BE2C (cell line): ENCODE results near the gene OR51V1.

Source experiments
- DNase-seq: peaks from one replicate; pipeline ENCODE4 v3.0.0-alpha.2; 2020
- H3K27me3 ChIP-seq: fragments of 250-450 bp; sonication (Bioruptor Pico); 2 replicates; pipeline ENCODE4 v1.5.1; 2020; ENCODE audit warnings: mild to moderate bottlenecking
- H3K36me3 ChIP-seq: fragments of 250-450 bp; sonication (Bioruptor Pico); 2 replicates; pipeline ENCODE4 v1.5.1; 2020; ENCODE audit warnings: mild to moderate bottlenecking
- H3K4me1 ChIP-seq: fragments of 250-450 bp; sonication (Bioruptor Pico); 2 replicates; pipeline ENCODE4 v1.5.1; 2020
- H3K4me3 ChIP-seq: 2 replicates; pipeline ENCODE4 v1.5.1; 2011; ENCODE audit warnings: low read depth, low read length
- H3K9me3 ChIP-seq: fragments of 250-450 bp; sonication (Bioruptor Pico); 2 replicates; pipeline ENCODE4 v1.5.1; 2020
- TF ChIP-seq, protein P1 (sequence below): IDR thresholded peaks from 2 replicates; pipeline ENCODE4 v1.5.1; 2012; ENCODE audit warnings: mild to moderate bottlenecking, low read depth, low read length

OR51V1 gene

DNA sequence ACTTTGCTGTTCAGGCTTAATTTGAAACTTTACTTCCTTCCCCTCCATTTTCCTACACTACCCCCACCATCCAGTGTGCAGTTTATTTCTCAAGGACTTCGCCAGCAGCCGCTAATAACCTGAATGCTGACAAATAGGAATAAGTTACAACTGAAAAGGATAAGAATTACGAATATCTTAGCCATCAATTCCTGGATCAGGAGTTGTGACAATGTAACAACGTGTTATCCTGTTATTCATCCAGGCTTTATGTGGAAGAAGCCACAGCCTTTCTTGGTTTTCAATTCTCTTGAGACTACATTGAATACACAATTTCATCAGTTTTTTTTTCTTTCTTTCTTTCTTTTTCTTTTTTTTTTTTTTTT lies 43.3 kb upstream of the OR51V1 start:
- H3K9me3 ChIP-seq = no peaks in the 10 kb centered on the region
- H3K27me3 ChIP-seq = no peaks in the 10 kb centered on the region
- TF ChIP-seq, protein P1, sequence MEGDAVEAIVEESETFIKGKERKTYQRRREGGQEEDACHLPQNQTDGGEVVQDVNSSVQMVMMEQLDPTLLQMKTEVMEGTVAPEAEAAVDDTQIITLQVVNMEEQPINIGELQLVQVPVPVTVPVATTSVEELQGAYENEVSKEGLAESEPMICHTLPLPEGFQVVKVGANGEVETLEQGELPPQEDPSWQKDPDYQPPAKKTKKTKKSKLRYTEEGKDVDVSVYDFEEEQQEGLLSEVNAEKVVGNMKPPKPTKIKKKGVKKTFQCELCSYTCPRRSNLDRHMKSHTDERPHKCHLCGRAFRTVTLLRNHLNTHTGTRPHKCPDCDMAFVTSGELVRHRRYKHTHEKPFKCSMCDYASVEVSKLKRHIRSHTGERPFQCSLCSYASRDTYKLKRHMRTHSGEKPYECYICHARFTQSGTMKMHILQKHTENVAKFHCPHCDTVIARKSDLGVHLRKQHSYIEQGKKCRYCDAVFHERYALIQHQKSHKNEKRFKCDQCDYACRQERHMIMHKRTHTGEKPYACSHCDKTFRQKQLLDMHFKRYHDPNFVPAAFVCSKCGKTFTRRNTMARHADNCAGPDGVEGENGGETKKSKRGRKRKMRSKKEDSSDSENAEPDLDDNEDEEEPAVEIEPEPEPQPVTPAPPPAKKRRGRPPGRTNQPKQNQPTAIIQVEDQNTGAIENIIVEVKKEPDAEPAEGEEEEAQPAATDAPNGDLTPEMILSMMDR = no peak
- H3K36me3 ChIP-seq = no peaks in the 10 kb centered on the region
- DNase-seq = no peak
- no peaks in the 10 kb centered on the region for H3K4me1 ChIP-seq
- H3K4me3 ChIP-seq = no peak overlapping the region

DNA sequence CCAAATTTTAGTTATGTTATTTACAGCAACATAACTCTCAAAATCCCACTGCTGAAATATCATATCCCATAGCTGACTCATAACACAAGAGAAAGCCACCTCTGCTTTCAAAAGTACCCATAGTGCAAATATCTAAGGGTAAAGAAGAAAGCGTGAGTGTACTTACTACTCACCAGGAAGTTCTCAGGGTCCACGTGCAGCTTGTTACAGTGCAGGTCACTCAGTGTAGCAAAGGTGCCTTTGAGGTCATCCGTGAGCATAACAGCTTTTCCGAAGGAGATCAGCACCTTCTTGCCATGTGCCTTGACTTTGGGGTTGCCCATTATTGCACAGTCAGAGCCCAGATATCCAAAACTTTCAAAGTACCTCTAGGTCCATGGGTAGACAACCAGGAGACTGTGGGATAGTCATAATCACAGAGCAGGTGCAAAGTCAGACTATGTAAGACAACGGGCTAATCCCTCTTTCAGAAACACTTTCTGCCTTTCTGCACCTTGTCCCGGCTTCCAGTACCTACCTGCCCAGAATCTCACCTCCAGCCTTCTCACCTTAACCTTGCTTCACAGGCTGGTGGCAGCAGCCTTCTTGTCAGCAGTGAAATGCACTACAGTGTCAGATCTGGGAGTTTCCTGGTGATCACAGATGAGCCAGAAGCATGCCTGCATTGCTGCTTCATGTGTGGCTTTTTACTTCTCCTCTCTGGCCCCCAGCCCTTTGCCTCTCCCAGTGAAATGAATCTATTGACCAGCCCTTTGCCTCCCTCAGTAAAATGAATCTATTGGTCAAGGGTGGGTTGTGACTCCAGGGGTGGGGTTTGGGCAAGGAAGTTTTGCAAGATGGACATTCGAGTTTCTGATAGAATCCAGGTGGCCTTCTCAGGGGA lies 42.7 kb upstream of the OR51V1 start:
- TF ChIP-seq, protein P1 = no peak
- no peak for DNase-seq
- Histone ChIP-seq H3K27me3 (no peaks in the 10 kb centered on the region), H3K4me3 (no peak overlapping the region), H3K4me1 (no peaks in the 10 kb centered on the region), H3K36me3 (no peaks in the 10 kb centered on the region), H3K9me3 (no peaks in the 10 kb centered on the region)

DNA sequence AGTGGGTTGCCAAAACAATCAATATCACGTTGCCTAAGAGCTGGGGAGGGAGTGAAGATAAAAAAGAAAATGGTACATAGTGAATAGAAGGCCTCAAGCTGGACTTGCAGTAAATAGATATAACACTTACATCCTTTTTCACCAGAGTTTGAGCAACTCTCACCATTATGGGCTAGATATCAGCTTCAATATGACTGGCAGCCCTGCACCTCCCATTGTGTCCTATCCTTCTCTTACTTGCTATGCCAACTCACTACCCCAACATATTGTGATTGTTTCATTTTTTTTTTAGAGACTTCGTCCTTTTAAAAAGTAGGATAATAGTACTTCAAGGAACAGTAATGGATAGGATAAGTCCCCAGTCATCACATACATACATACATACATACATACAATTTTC lies 41.7 kb upstream of the OR51V1 start:
- Histone ChIP-seq H3K27me3 (no peaks in the 10 kb centered on the region), H3K4me3 (no peak overlapping the region), H3K36me3 (no peaks in the 10 kb centered on the region), H3K4me1 (no peaks in the 10 kb centered on the region), H3K9me3 (no peaks in the 10 kb centered on the region)
- TF ChIP-seq, protein P1 = no peak
- DNase-seq = no peak

DNA sequence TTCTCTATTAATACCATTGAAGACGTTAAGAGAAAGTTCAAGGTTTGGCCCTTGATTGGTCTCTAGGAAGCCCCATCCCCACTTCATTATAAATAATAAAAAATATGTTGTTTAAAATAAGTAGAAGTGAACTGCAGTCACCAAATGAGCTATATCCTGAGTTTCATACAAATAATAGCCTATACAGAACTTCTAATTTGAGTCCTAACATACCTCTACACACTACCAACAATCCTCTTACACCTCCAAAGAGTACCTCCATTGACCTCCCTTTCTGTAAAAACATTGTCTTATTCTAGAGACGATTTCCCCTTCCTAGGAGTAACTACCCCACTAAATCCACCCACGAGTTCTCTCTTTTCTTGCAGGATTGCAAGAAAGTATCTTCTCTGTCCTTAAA lies 41.0 kb upstream of the OR51V1 start:
- Histone ChIP-seq H3K4me3 (no peak overlapping the region), H3K36me3 (no peaks in the 10 kb centered on the region), H3K27me3 (no peaks in the 10 kb centered on the region), H3K9me3 (no peaks in the 10 kb centered on the region), H3K4me1 (no peaks in the 10 kb centered on the region)
- DNase-seq = no peak
- TF ChIP-seq, protein P1 = no peak

DNA sequence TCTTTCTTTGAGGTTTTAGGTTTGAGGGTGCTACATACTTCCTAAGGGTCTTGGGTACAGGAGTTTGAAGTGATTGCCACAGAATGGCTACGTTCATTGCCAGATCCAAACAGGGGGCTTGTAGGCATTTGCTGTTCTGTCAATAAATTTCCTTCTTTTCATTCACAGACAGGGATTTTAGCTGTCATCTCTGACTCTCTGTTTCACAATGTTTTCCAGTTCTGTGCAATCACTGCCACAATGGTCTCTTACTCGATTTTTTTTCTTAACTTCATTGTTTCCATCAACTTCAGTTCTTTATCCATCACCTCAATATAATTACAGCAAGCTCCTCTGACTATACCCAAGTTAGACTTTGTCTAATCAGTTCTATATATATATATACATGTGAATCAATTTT lies 40.0 kb upstream of the OR51V1 start:
- H3K27me3 ChIP-seq = no peaks in the 10 kb centered on the region
- H3K36me3 ChIP-seq = no peaks in the 10 kb centered on the region
- TF ChIP-seq, protein P1 = no peak
- DNase-seq = no peak
- H3K9me3 ChIP-seq = no peaks in the 10 kb centered on the region
- H3K4me3 ChIP-seq = no peak overlapping the region
- no peaks in the 10 kb centered on the region for H3K4me1 ChIP-seq

- TF ChIP-seq, protein P1 = no peak
- no peak overlapping the region for H3K4me3 ChIP-seq
- DNase-seq = no peak
- no peaks in the 10 kb centered on the region for H3K36me3 ChIP-seq
- H3K9me3 ChIP-seq = no peaks in the 10 kb centered on the region
- H3K27me3 ChIP-seq = no peaks in the 10 kb centered on the region
- no peaks in the 10 kb centered on the region for H3K4me1 ChIP-seq
Observed at GRCh38 chr11:5240056-5240455, 39.6 kb upstream of the OR51V1 start.
